ENCODE results near the gene NPPB.

Gene NPPB

GRCh38 chr1:11880911-11881748 is 22.4 kb upstream of the NPPB start:
- no peak for DNase-seq (ENCODE audit: low spot score)

- DNase-seq (ENCODE audit: low spot score), result no peak
Measured at GRCh38 chr1:11880181-11880575, 21.4 kb upstream of the NPPB start.

- no peak for DNase-seq (ENCODE audit: low spot score)
Measured at GRCh38 chr1:11879311-11880180, 20.8 kb upstream of the NPPB start.

- no peak for DNase-seq (ENCODE audit: low spot score)
Measured at GRCh38 chr1:11878891-11879190, 20.1 kb upstream of the NPPB start.

- DNase-seq (ENCODE audit: low spot score), result no peak
Measured at GRCh38 chr1:11878081-11878890, 19.5 kb upstream of the NPPB start.

GRCh38 chr1:11877074-11877473 is 18.3 kb upstream of the NPPB start:
- no peak for DNase-seq (ENCODE audit: low spot score)

GRCh38 chr1:11875094-11875493 is 16.3 kb upstream of the NPPB start:
- DNase-seq (ENCODE audit: low spot score), result no peak

GRCh38 chr1:11874624-11875023 is 15.9 kb upstream of the NPPB start:
- DNase-seq (ENCODE audit: low spot score), result no peak

GRCh38 chr1:11874258-11874562 is 15.5 kb upstream of the NPPB start:
- no peak for DNase-seq (ENCODE audit: low spot score)

GRCh38 chr1:11873395-11874257 is 14.9 kb upstream of the NPPB start:
- no peak for DNase-seq (ENCODE audit: low spot score)

GRCh38 chr1:11872545-11872944 is 13.8 kb upstream of the NPPB start:
- no peak for DNase-seq (ENCODE audit: low spot score)

- DNase-seq (ENCODE audit: low spot score), result no peak
Measured at GRCh38 chr1:11869650-11870207, 11.0 kb upstream of the NPPB start.

GRCh38 chr1:11869104-11869503 is 10.4 kb upstream of the NPPB start:
- DNase-seq (ENCODE audit: low spot score), result no peak

- no peak for DNase-seq (ENCODE audit: low spot score)
Measured at GRCh38 chr1:11868331-11868980, 9.7 kb upstream of the NPPB start.

- no peak for DNase-seq (ENCODE audit: low spot score)
Measured at GRCh38 chr1:11862890-11863289, 4.1 kb upstream of the NPPB start.

GRCh38 chr1:11860587-11860986 is 1.8 kb upstream of the NPPB start:
- DNase-seq (ENCODE audit: low spot score), result no peak

GRCh38 chr1:11860083-11860482 is 1.3 kb upstream of the NPPB start:
- DNase-seq (ENCODE audit: low spot score), result no peak

- DNase-seq (ENCODE audit: low spot score), result peak; percentile 72
Measured at GRCh38 chr1:11858968-11859871, 475 bp upstream of the NPPB start.

GRCh38 chr1:11858158-11858557 is 587 bp downstream of the NPPB start:
- no peak for DNase-seq (ENCODE audit: low spot score)
